HG03097 (cell line): ENCODE measurements around the gene APBB2.
"Not testable (repeated sequence)": the region's sequence is repeated elsewhere in the genome, so short reads cannot be mapped to it uniquely, and the experiment has no call there.

Source experiments
- ATAC-seq: cut with Tn5 transposase; IDR thresholded peaks from one replicate; pipeline ENCODE4 v1.9.1; 2021; ENCODE audit not compliant: unreplicated experiment, low FRiP score

The APBB2 gene

GRCh38 chr4:40919976-40920375 is 294.4 kb downstream of the APBB2 start:
- ATAC-seq = not testable (repeated sequence)

GRCh38 chr4:40918330-40918729 is 296.0 kb downstream of the APBB2 start:
- ATAC-seq = no peak

- peak; percentile 80 for ATAC-seq
These were observed 297.5 kb downstream of the APBB2 start for GRCh38 chr4:40916880-40917279.

- no peak for ATAC-seq
These were observed 298.2 kb downstream of the APBB2 start for GRCh38 chr4:40916218-40916555.

- no peak for ATAC-seq
These were observed 298.8 kb downstream of the APBB2 start for GRCh38 chr4:40915318-40916217.

GRCh38 chr4:40912460-40913184 is 301.7 kb downstream of the APBB2 start:
- ATAC-seq = no peak

- no peak for ATAC-seq
These were observed 303.6 kb downstream of the APBB2 start for GRCh38 chr4:40910706-40911105.

GRCh38 chr4:40909363-40909876 is 304.9 kb downstream of the APBB2 start:
- no peak for ATAC-seq

GRCh38 chr4:40908702-40909362 is 305.5 kb downstream of the APBB2 start:
- peak; percentile 70 for ATAC-seq

- ATAC-seq = no peak
These were observed 306.0 kb downstream of the APBB2 start for GRCh38 chr4:40908297-40908696.

- no peak for ATAC-seq
These were observed 308.9 kb downstream of the APBB2 start for GRCh38 chr4:40905414-40905813.

GRCh38 chr4:40900531-40900930 is 313.8 kb downstream of the APBB2 start:
- not testable (repeated sequence) for ATAC-seq

- no peak for ATAC-seq
These were observed 316.7 kb downstream of the APBB2 start for GRCh38 chr4:40897557-40898203.

- ATAC-seq = no peak
These were observed 323.6 kb downstream of the APBB2 start for GRCh38 chr4:40890764-40891163.

- no peak for ATAC-seq
These were observed 324.1 kb downstream of the APBB2 start for GRCh38 chr4:40890199-40890598.

- ATAC-seq = no peak
These were observed 325.4 kb downstream of the APBB2 start for GRCh38 chr4:40888933-40889332.

GRCh38 chr4:40887764-40888131 is 326.6 kb downstream of the APBB2 start:
- no peak for ATAC-seq

- ATAC-seq = no peak
These were observed 327.2 kb downstream of the APBB2 start for GRCh38 chr4:40886931-40887763.

- no peak for ATAC-seq
These were observed 332.5 kb downstream of the APBB2 start for GRCh38 chr4:40881851-40882250.

GRCh38 chr4:40881096-40881495 is 333.2 kb downstream of the APBB2 start:
- ATAC-seq = no peak
